Prostate gland (tissue), 2 donors: ENCODE results near the gene PNPLA5. TPM values are rescaled to one million over a fixed set of nuclear protein-coding genes. Genes with fewer than 3 reads are reported as not detected.

ENCODE experiments used
- DNase-seq: peaks from one replicate; pipeline ENCODE4 v3.0.0-alpha.2; 2019; ENCODE audit warnings: low spot score
- H3K27ac ChIP-seq, 2 donors: fragments of 200-600 bp; sonication (generic); 2 replicates each; pipeline ENCODE4 v1.5.1; 2017 to 2019
- H3K27me3 ChIP-seq: fragments of 200-600 bp; sonication (generic); replicated peaks from 2 replicates; pipeline ENCODE4 v1.5.1; 2019; ENCODE audit not compliant: insufficient read depth
- H3K36me3 ChIP-seq, 2 donors: fragments of 200-600 bp; sonication (generic); 1 replicate in 1 of 2; 2 replicates in 1 of 2; pipeline versions ENCODE4 v1.5.1 to v1.8.1; 2017 to 2019
- H3K4me1 ChIP-seq: fragments of 200-600 bp; sonication (generic); replicated peaks from 2 replicates; pipeline ENCODE4 v1.5.1; 2019
- H3K4me3 ChIP-seq, 2 donors: fragments of 200-600 bp; sonication (generic); 2 replicates each; pipeline ENCODE4 v1.5.1; 2017 to 2019
- H3K9me3 ChIP-seq: fragments of 200-600 bp; sonication (generic); 2 replicates; pipeline ENCODE4 v1.5.1; 2017
- CTCF ChIP-seq, 4 experiments: fragments of 200-600 bp in 2 of 4; fragments of 450-650 bp in 2 of 4; sonication (generic) in 2 of 4; IDR thresholded peaks; 1 replicate in 3 of 4; 2 replicates in 1 of 4; pipeline ENCODE4 v1.5.1; 2016 to 2019; ENCODE audit warnings: antibody characterized with exemption in 4 of 4, mild to moderate bottlenecking in 2 of 4, moderate library complexity in 2 of 4
- POLR2A ChIP-seq: fragments of 450-650 bp; IDR thresholded peaks from one replicate; pipeline ENCODE4 v1.6.1; 2016; ENCODE audit warnings: antibody characterized with exemption, mild to moderate bottlenecking
- POLR2AphosphoS5 ChIP-seq: sonication (generic); formaldehyde crosslinking; IDR thresholded peaks from one replicate; pipeline ENCODE4 v1.6.1; 2017; ENCODE audit warnings: antibody characterized with exemption
- WGBS: methylation state at CpG from one replicate; pipeline ENCODE4 v1.1.5; 2018; 5-methylcytosine and 5-hydroxymethylcytosine counted together
- intact Hi-C: fragments of 100-400 bp; cut with DNase I; formaldehyde crosslinking; loops from one replicate; pipeline ENCODE4 v1.14.2; 2022
- total RNA-seq, 2 donors: library from RNA; depleted of rRNA; stranded (reverse); fragments of >200 nt; gene quantifications; one replicate each; pipeline ENCODE4 v1.1.0, GENCODE V29; 2016

Gene PNPLA5
- total RNA-seq, 2 donors from 2014 or later, result not detected

GRCh38 chr22:43888740-43889139, 3.1 kb downstream of the PNPLA5 start:
- 67% methylated on average over 4 of the region's 4 CpGs for WGBS
- H3K4me1 ChIP-seq, result peaks cover 5% of the 10 kb centered on the region
- intact Hi-C loops, result loop anchor here (10.0 kb wide), 1 partner anchor 504 kb away; no protein-coding TSS in a partner anchor
- H3K27ac ChIP-seq, result no peak overlapping the region
- DNase-seq, result no peak
- H3K4me3 ChIP-seq, result no peak overlapping the region
- H3K36me3 ChIP-seq, result no peaks in the 10 kb centered on the region
- H3K9me3 ChIP-seq, result no peaks in the 10 kb centered on the region
- TF ChIP-seq POLR2A, result no peak
- TF ChIP-seq CTCF (IDR thresholded peaks at IDR 0.05), result no peak
- TF ChIP-seq POLR2AphosphoS5, result no peak
- H3K27me3 ChIP-seq, result peaks cover 31% of the 10 kb centered on the region

DNA sequence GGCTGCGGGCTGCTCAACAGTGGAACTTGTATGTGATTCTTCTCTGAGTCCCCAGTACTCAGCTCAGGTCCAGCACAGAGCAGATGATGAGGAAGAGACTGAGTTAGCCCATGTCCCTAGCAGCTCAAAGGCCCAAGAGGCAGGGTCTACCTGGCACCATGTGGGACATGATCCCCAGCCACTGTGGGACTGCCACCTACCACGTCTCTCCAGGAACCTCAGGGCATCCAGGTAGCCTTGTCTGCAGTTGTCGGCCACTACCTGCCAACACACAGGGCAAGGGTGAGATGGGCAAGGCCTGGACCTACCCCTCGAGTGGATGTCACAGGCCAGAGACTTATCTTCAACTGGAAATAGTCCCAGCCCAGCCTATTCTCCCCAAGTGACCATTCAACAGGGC, 4.4 kb downstream of the PNPLA5 start:
- no peak overlapping the region for H3K27ac ChIP-seq
- H3K9me3 ChIP-seq, result no peaks in the 10 kb centered on the region
- intact Hi-C loops, result loop anchor here (10.0 kb wide), 1 partner anchor 503 kb away; no protein-coding TSS in a partner anchor
- DNase-seq, result no peak
- H3K4me1 ChIP-seq, result peaks cover 5% of the 10 kb centered on the region
- TF ChIP-seq POLR2AphosphoS5, result no peak
- TF ChIP-seq CTCF (IDR thresholded peaks at IDR 0.05), result no peak
- TF ChIP-seq POLR2A, result no peak
- 80% methylated on average over 4 of the region's 4 CpGs for WGBS
- no peak overlapping the region for H3K4me3 ChIP-seq
- no peaks in the 10 kb centered on the region for H3K36me3 ChIP-seq
- peaks cover 31% of the 10 kb centered on the region for H3K27me3 ChIP-seq

DNA sequence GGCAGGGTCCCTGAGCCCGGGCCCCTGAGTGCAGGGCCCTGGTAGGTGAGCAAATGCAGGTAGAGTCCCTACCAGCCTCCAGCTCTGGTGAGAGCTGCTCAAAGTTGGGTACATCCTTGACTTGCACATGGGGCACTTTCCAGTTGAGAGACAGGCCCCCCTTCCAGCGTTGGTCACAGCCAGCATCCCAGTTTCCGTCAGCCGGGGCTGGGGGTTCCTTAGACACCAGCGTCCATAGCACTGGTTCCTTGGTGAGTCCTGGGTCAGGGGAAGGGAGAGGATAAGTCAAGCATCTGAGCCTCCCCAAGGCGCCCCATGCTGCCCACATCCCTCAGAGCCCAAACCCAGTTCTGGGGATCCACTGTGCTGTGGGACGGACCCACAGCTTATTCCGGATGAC, 5.6 kb downstream of the PNPLA5 start:
- peaks cover 21% of the 10 kb centered on the region for H3K27me3 ChIP-seq
- no peaks in the 10 kb centered on the region for H3K4me1 ChIP-seq
- H3K36me3 ChIP-seq, result no peaks in the 10 kb centered on the region
- no peak for DNase-seq
- H3K4me3 ChIP-seq, result no peak overlapping the region
- 75% methylated on average over 8 of the region's 8 CpGs for WGBS
- no peak overlapping the region for H3K27ac ChIP-seq
- TF ChIP-seq CTCF (IDR thresholded peaks at IDR 0.05), result no peak
- no peak for TF ChIP-seq POLR2AphosphoS5
- TF ChIP-seq POLR2A, result no peak
- no peaks in the 10 kb centered on the region for H3K9me3 ChIP-seq
- intact Hi-C loops, result loop anchor here (10.0 kb wide), 1 partner anchor 501 kb away; no protein-coding TSS in a partner anchor

DNA sequence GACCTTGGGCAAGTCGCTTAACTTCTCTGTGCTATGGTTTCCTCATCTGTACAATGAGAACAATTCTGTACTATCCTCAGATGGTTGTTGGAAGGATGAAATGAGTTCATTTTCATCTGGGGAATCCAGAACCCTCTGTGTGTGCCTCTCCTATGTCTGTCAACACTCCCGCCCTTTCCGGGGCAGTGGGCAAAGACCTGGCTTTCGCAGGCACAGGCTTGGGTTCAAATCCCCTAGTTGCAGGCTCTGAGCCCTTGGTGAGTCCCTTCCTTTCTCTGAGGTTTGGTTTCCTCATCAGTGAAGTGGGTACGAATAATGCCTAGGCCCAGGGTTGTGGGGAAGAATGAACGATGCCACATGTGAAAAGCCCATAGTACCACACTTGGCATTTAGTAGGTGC, 6.0 kb downstream of the PNPLA5 start:
- no peak for TF ChIP-seq POLR2A
- no peak for TF ChIP-seq CTCF (IDR thresholded peaks at IDR 0.05)
- TF ChIP-seq POLR2AphosphoS5, result no peak
- Histone ChIP-seq H3K36me3 (no peaks in the 10 kb centered on the region), H3K4me1 (no peaks in the 10 kb centered on the region), H3K9me3 (no peaks in the 10 kb centered on the region), H3K27me3 (peaks cover 17% of the 10 kb centered on the region), H3K4me3 (no peak overlapping the region), H3K27ac (no peak overlapping the region)
- intact Hi-C loops, result loop anchor here (10.0 kb wide), 1 partner anchor 501 kb away; no protein-coding TSS in a partner anchor
- 91% methylated on average over 6 of the region's 6 CpGs for WGBS
- DNase-seq, result no peak

DNA sequence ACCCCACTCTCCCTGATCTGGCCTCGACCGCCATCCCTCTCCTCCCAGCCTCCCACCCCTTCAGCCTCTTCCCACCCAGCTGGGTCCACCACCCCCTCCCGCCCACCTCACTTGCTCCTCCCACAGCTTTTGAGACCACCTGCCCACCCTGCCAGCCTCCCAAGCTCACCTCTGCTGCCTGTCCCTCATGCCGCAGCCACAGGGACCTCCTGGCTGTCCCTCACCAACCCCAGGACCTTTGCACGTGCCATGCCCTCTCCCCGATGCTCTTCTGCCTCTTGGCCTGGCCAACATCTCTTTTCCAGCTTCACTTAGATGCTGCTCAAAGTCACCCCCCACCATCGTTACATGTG, 6.5 kb downstream of the PNPLA5 start:
- TF ChIP-seq POLR2A (no peak), CTCF (IDR thresholded peaks at IDR 0.05) (no peak), POLR2AphosphoS5 (no peak)
- Histone ChIP-seq H3K36me3 (no peaks in the 10 kb centered on the region), H3K27me3 (peaks cover 12% of the 10 kb centered on the region), H3K4me3 (no peak overlapping the region), H3K9me3 (no peaks in the 10 kb centered on the region), H3K4me1 (no peaks in the 10 kb centered on the region), H3K27ac (no peak overlapping the region)
- intact Hi-C loops, result loop anchor here (10.0 kb wide), 1 partner anchor 500 kb away; no protein-coding TSS in a partner anchor
- 65% methylated on average over 7 of the region's 7 CpGs for WGBS
- DNase-seq, result no peak
